Activated B cell treated with CpG ODN at 0.5 μM for 24 hours (primary cell): ENCODE results near the gene TMTC3. TPM values are rescaled to one million over a fixed set of nuclear protein-coding genes. Genes with fewer than 3 reads are reported as not detected.

ENCODE experiments used
- ATAC-seq: fragments of 200-7000 bp; cut with Tn5 transposase; one replicate; pipeline ENCODE4 v1.10.0; 2021; ENCODE audit warnings: low read depth, mild to moderate bottlenecking, moderate library complexity
- CTCF ChIA-PET: fragments of 350-600 bp; sonication (Branson Sonifier 250); formaldehyde crosslinking; loops from one replicate; lab custom pipeline; 2021; ENCODE audit warnings: antibody characterized with exemption; lab: Charles Lee
- POLR2A ChIA-PET: fragments of 350-600 bp; sonication (Branson Sonifier 250); formaldehyde crosslinking; loops from one replicate; lab custom pipeline; 2021; ENCODE audit warnings: antibody characterized with exemption; lab: Charles Lee
- DNase-seq: peaks from one replicate; pipeline ENCODE4 v3.0.0; 2022
- H3K27ac Mint-ChIP-seq: one replicate; pipeline ENCODE4 v1.8.0; 2020; ENCODE audit warnings: mixed read lengths
- H3K27me3 Mint-ChIP-seq: one replicate; pipeline ENCODE4 v1.8.0; 2021; ENCODE audit warnings: mixed read lengths
- H3K36me3 Mint-ChIP-seq: one replicate; pipeline ENCODE4 v1.8.0; 2021; ENCODE audit warnings: low read depth, mixed read lengths
- H3K4me1 Mint-ChIP-seq: one replicate; pipeline ENCODE4 v1.8.0; 2021; ENCODE audit warnings: mixed read lengths
- H3K4me3 Mint-ChIP-seq: one replicate; pipeline ENCODE4 v1.8.0; 2020; ENCODE audit warnings: mild to moderate bottlenecking, mixed read lengths
- H3K9me3 Mint-ChIP-seq: one replicate; pipeline ENCODE4 v1.8.0; 2020; ENCODE audit warnings: mixed read lengths
- intact Hi-C: fragments of 100-400 bp; cut with micrococcal nuclease; formaldehyde crosslinking; loops from one replicate; pipeline ENCODE4 v1.15.1; 2024
- total RNA-seq: library from RNA; stranded (reverse); gene quantifications from 2 replicates; pipeline ENCODE4 v1.2.3, GENCODE V29; 2022
- TF ChIP-seq, protein P1 (sequence below): fragments of 200-600 bp; IDR thresholded peaks from one replicate; pipeline ENCODE4 v1.8.0; 2022; ENCODE audit warnings: antibody characterized with exemption, mild to moderate bottlenecking

The TMTC3 gene
- total RNA-seq, 1 donor from 2014 or later: 7.4 TPM

DNA sequence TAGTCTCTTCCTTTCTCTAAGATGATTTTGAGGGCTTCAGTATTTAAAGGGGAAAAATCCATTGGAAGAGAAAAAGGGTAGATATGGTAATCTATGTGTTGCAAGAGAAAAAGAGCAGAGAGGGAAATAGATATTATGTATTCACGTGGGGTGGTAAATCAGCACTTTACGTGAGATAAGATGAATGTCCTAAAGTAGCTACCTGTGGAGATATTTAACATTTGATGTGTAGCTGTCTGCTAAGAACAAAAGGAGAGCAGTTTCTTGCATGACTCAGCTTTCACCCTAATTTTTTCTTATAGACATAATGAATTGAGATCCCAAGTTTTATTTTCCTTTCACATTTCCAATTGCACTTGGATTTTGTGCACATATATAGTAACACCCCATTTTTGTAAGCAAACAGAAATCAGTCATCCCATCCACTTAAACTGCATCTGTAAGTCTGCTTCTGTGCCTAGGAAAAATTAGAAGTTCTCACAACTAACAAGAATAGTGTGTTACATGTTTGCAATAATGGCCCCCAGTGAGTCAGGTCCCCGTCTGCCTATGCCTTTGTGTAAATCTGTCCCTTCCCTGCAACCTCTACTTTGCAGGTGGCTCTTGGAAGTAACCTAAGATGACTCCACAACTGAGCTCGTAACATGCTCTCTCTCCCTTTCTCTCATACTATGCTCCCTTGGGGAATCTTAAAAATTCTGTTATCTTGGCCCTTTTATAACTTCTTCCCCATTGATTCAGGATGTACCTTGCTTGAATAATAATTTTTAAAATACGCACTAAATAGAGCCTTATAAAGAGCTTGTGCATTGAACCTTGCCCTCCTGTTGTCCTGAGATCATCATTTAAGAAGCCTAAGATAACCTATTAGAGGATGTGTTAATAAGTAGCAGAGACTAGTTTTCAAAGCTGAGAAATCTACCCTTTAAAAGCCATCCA, 3.7 kb downstream of the TMTC3 start:
- no peaks in the 10 kb centered on the region for H3K27me3 Mint-ChIP-seq
- intact Hi-C loops: no loop called here
- no peak overlapping the region for H3K27ac Mint-ChIP-seq
- H3K4me1 Mint-ChIP-seq: peaks cover 30% of the 10 kb centered on the region
- CTCF ChIA-PET: no interaction called here
- peaks cover 16% of the 10 kb centered on the region for H3K36me3 Mint-ChIP-seq
- TF ChIP-seq, protein P1, sequence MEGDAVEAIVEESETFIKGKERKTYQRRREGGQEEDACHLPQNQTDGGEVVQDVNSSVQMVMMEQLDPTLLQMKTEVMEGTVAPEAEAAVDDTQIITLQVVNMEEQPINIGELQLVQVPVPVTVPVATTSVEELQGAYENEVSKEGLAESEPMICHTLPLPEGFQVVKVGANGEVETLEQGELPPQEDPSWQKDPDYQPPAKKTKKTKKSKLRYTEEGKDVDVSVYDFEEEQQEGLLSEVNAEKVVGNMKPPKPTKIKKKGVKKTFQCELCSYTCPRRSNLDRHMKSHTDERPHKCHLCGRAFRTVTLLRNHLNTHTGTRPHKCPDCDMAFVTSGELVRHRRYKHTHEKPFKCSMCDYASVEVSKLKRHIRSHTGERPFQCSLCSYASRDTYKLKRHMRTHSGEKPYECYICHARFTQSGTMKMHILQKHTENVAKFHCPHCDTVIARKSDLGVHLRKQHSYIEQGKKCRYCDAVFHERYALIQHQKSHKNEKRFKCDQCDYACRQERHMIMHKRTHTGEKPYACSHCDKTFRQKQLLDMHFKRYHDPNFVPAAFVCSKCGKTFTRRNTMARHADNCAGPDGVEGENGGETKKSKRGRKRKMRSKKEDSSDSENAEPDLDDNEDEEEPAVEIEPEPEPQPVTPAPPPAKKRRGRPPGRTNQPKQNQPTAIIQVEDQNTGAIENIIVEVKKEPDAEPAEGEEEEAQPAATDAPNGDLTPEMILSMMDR: no peak
- no peak for ATAC-seq
- POLR2A ChIA-PET: no interaction called here
- no peak for DNase-seq
- H3K4me3 Mint-ChIP-seq: no peak overlapping the region
- H3K9me3 Mint-ChIP-seq: no peaks in the 10 kb centered on the region

DNA sequence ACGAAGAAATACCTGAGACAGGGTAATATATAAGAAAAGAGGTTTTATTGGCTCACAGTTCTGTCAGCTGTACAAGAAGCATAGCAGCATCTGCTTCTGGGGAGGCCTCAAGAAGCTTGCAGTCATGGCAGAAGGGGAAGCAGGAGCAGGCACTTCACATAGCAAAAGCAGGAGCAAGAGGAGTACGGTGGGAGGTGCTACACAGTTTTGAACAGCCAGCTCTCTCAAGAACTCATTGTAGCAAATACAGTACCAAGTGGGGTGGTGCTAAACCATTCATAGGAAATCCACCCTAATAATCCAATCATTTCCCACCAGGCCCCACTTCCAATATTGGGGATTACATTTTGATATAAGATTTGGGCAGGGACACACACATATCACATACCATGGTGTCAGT, 8.0 kb downstream of the TMTC3 start:
- no peak for DNase-seq
- Mint-ChIP-seq H3K27ac (no peak overlapping the region), H3K9me3 (no peaks in the 10 kb centered on the region), H3K36me3 (peaks cover 11% of the 10 kb centered on the region), H3K4me1 (peaks cover 3% of the 10 kb centered on the region), H3K4me3 (no peak overlapping the region), H3K27me3 (no peaks in the 10 kb centered on the region)
- intact Hi-C loops: no loop called here
- TF ChIP-seq, protein P1: no peak
- CTCF ChIA-PET: no interaction called here
- no peak for ATAC-seq
- POLR2A ChIA-PET: no interaction called here

DNA sequence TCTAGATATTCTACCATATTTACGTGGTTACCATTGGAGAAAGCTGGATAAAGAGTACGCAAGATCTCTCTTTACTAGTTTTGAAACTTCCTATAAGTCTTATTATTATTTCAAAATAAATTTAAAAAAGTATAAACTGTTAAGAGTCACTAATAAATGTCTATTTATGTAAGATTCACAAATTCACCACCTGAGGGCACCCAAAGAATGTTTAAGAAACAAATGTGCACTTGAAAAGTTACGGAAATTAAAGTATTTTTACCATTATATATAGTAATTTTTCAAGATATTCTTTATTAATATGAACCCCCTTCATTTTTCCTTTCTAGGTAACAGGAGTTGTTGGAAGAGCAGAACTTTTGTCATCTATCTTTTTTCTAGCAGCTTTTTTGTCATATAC, 11.9 kb downstream of the TMTC3 start:
- DNase-seq: no peak
- Mint-ChIP-seq H3K9me3 (no peaks in the 10 kb centered on the region), H3K36me3 (peaks cover 25% of the 10 kb centered on the region), H3K4me1 (no peaks in the 10 kb centered on the region), H3K27ac (no peak overlapping the region), H3K27me3 (no peaks in the 10 kb centered on the region), H3K4me3 (no peak overlapping the region)
- TF ChIP-seq, protein P1: no peak
- no peak for ATAC-seq
- ChIA-PET POLR2A (no interaction called here), CTCF (no interaction called here)
- intact Hi-C loops: no loop called here

DNA sequence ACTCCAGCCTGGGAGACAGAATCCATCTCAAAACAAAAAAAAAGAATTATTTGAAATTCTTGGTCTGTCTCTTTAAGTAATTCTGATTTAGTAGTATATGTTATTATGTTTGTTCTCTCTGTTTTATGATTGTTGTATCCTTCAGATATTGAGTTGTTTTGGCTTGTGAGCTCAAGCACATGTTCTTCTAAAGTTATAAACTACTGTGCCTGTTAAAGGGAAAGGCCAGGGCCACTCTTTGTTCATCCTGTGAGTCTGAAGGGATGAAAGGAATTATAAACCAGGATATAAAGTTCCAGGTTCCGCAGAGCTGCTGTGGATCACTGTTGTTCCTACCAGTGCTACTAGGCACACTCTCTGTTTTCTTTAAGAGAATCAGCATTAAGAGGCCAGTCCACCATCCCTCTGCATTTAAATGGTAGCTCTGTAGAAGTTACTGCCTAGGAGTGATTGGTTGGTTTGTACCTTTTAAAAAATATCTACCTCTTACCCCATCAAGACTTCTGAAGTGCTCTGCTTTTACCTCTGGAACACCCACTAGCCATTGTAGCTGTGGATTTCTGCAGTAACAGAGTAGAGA, 14.1 kb downstream of the TMTC3 start:
- Mint-ChIP-seq H3K27me3 (no peaks in the 10 kb centered on the region), H3K4me3 (no peak overlapping the region), H3K4me1 (no peaks in the 10 kb centered on the region), H3K36me3 (peaks cover 28% of the 10 kb centered on the region), H3K27ac (no peak overlapping the region), H3K9me3 (no peaks in the 10 kb centered on the region)
- POLR2A ChIA-PET: no interaction called here
- TF ChIP-seq, protein P1: no peak
- intact Hi-C loops: no loop called here
- no peak for ATAC-seq
- DNase-seq: no peak
- CTCF ChIA-PET: no interaction called here

DNA sequence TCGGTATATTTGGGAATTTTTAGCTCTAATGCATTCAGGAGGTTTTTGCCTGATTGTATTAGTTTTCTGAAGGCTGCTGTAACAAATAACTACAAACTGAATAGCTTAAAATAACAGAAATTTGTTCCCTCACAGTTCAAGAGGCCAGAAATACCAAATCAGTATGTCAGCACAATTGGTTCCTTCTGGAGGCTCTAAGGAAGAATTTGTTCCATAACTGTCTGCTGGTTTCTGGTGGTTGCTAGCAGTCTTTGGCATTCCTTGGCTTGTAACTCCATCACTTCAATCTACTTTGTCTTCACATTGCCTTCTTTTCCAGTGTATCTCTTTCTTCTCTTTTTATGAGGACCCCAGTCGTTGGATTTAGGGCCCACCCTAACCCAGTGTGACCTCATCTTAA, 21.3 kb downstream of the TMTC3 start:
- Mint-ChIP-seq H3K4me1 (no peaks in the 10 kb centered on the region), H3K9me3 (no peaks in the 10 kb centered on the region), H3K4me3 (no peak overlapping the region), H3K27me3 (no peaks in the 10 kb centered on the region), H3K36me3 (peaks cover 55% of the 10 kb centered on the region), H3K27ac (no peak overlapping the region)
- intact Hi-C loops: no loop called here
- ATAC-seq (no peak), DNase-seq (no peak)
- ChIA-PET CTCF (no interaction called here), POLR2A (no interaction called here)
- TF ChIP-seq, protein P1: no peak
